Measurements from ENCODE around the gene MARCHF11. TPM values are rescaled to one million over a fixed set of nuclear protein-coding genes. Genes with fewer than 3 reads are reported as not detected.

The MARCHF11 gene
- total RNA-seq, 1 experiment from 2014 or later = not detected

GRCh38 chr5:16120579-16120978 lies 59.0 kb downstream of the MARCHF11 start:
- intact Hi-C loops (cut with micrococcal nuclease; ENCODE audit: unreplicated experiment) = no loop called here
- CTCF ChIA-PET = no interaction called here

GRCh38 chr5:16119790-16120189 lies 59.8 kb downstream of the MARCHF11 start:
- H3K27ac ChIP-seq (ENCODE audit: low read depth, low read length, poor library complexity, severe bottlenecking) = no peak overlapping the region
- ChIA-PET CTCF (no interaction called here), POLR2A (ENCODE audit: low non-redundant PET) (no interaction called here)
- TF ChIP-seq EZH2 (IDR thresholded peaks at IDR 0.05; ENCODE audit: borderline replicate concordance, low read depth, low read length, poor library complexity, severe bottlenecking) (no peak), CTCF (conservative IDR thresholded peaks at IDR 0.05; ENCODE audit: low read depth, low read length) (no peak)
- no peaks in the 10 kb centered on the region for H3K36me3 ChIP-seq (ENCODE audit: insufficient read depth, low read length, poor library complexity, severe bottlenecking)
- no peaks in the 10 kb centered on the region for H3K9me3 ChIP-seq (ENCODE audit: low read depth, low read length, poor library complexity, severe bottlenecking)
- DNase-seq (ENCODE audit: low spot score) = no peak
- H3K27me3 ChIP-seq (replicated peaks; ENCODE audit: insufficient read depth, low read depth, low read length, poor library complexity) = no peaks in the 10 kb centered on the region
- no peak overlapping the region for H3K4me3 ChIP-seq (ENCODE audit: low read depth, low read length, poor library complexity, severe bottlenecking)
- H3K4me1 ChIP-seq (ENCODE audit: insufficient read depth, low read length, poor library complexity, severe bottlenecking) = no peaks in the 10 kb centered on the region
- intact Hi-C loops (cut with micrococcal nuclease; ENCODE audit: unreplicated experiment) = no loop called here
- BruUV-seq (replicated peaks) = no TSS peak

More at GRCh38 chr5:16120579-16120978, 59.0 kb downstream of the MARCHF11 start:
- POLR2A ChIA-PET (ENCODE audit: low non-redundant PET) = no interaction called here
- TF ChIP-seq CTCF (conservative IDR thresholded peaks at IDR 0.05; ENCODE audit: low read depth, low read length) (no peak), EZH2 (IDR thresholded peaks at IDR 0.05; ENCODE audit: borderline replicate concordance, low read depth, low read length, poor library complexity, severe bottlenecking) (no peak)
- BruUV-seq (replicated peaks) = no TSS peak
- DNase-seq (ENCODE audit: low spot score) = no peak
- Histone ChIP-seq H3K4me1 (ENCODE audit: insufficient read depth, low read length, poor library complexity, severe bottlenecking) (no peaks in the 10 kb centered on the region), H3K36me3 (ENCODE audit: insufficient read depth, low read length, poor library complexity, severe bottlenecking) (no peaks in the 10 kb centered on the region), H3K9me3 (ENCODE audit: low read depth, low read length, poor library complexity, severe bottlenecking) (no peaks in the 10 kb centered on the region), H3K27ac (ENCODE audit: low read depth, low read length, poor library complexity, severe bottlenecking) (no peak overlapping the region), H3K4me3 (ENCODE audit: low read depth, low read length, poor library complexity, severe bottlenecking) (no peak overlapping the region), H3K27me3 (replicated peaks; ENCODE audit: insufficient read depth, low read depth, low read length, poor library complexity) (no peaks in the 10 kb centered on the region)

- Histone ChIP-seq H3K27me3 (replicated peaks; ENCODE audit: insufficient read depth, low read depth, low read length, poor library complexity) (no peaks in the 10 kb centered on the region), H3K36me3 (ENCODE audit: insufficient read depth, low read length, poor library complexity, severe bottlenecking) (no peaks in the 10 kb centered on the region), H3K4me1 (ENCODE audit: insufficient read depth, low read length, poor library complexity, severe bottlenecking) (no peaks in the 10 kb centered on the region), H3K4me3 (ENCODE audit: low read depth, low read length, poor library complexity, severe bottlenecking) (no peak overlapping the region), H3K9me3 (ENCODE audit: low read depth, low read length, poor library complexity, severe bottlenecking) (no peaks in the 10 kb centered on the region), H3K27ac (ENCODE audit: low read depth, low read length, poor library complexity, severe bottlenecking) (no peak overlapping the region)
- ChIA-PET CTCF (no interaction called here), POLR2A (ENCODE audit: low non-redundant PET) (no interaction called here)
- intact Hi-C loops (cut with micrococcal nuclease; ENCODE audit: unreplicated experiment) = no loop called here
- TF ChIP-seq EZH2 (IDR thresholded peaks at IDR 0.05; ENCODE audit: borderline replicate concordance, low read depth, low read length, poor library complexity, severe bottlenecking) = no peak
- no peak for TF ChIP-seq CTCF (conservative IDR thresholded peaks at IDR 0.05; ENCODE audit: low read depth, low read length)
- BruUV-seq (replicated peaks) = no TSS peak
- no peak for DNase-seq (ENCODE audit: low spot score)
These were observed 64.5 kb downstream of the MARCHF11 start for GRCh38 chr5:16115140-16115539.
